Panc1 (cell line): ENCODE results near the gene IL11RA. TPM values are rescaled to one million over a fixed set of nuclear protein-coding genes. Genes with fewer than 3 reads are reported as not detected.

Experiments used
- ATAC-seq: fragments of 200-7000 bp; cut with Tn5 transposase; 2 replicates; pipeline ENCODE4 v1.9.1; 2020; ENCODE audit warnings: mild to moderate bottlenecking, moderate library complexity
- BruUV-seq: library from RNA; stranded (reverse); fragments of 400-500 nt; replicated peaks from 2 replicates; lab custom pipeline; 2021; lab: Mats Ljungman, UMichigan
- CTCF ChIA-PET: fragments of 300-600 bp; sonication (Branson Sonifier 250); formaldehyde crosslinking; loops from one replicate; lab custom pipeline; 2022; ENCODE audit warnings: antibody characterized with exemption; lab: Charles Lee
- POLR2A ChIA-PET: fragments of 300-600 bp; sonication (Branson Sonifier 250); formaldehyde crosslinking; loops from one replicate; lab custom pipeline; 2022; ENCODE audit warnings: antibody characterized with exemption; lab: Charles Lee
- DNase-seq: peaks from one replicate; pipeline ENCODE4 v3.0.0-alpha.2; 2010; ENCODE audit warnings: low read depth, low spot score
- H3K27ac ChIP-seq: 2 replicates; pipeline ENCODE4 v1.5.1; 2011; ENCODE audit warnings: mild to moderate bottlenecking, low read length, inconsistent platforms
- H3K27me3 ChIP-seq: fragments of 200-500 bp; sonication (Bioruptor generic); 2 replicates; pipeline ENCODE4 v1.6.0; 2014; ENCODE audit warnings: low read length, inconsistent platforms; ENCODE audit not compliant: control insufficient read depth, insufficient read depth
- H3K36me3 ChIP-seq: fragments of 200-500 bp; sonication (Bioruptor generic); 2 replicates; pipeline ENCODE4 v1.5.1; 2014; ENCODE audit warnings: inconsistent platforms, mild to moderate bottlenecking, low read length, moderate library complexity; ENCODE audit not compliant: control insufficient read depth, insufficient read depth
- H3K4me1 ChIP-seq: 2 replicates; pipeline ENCODE4 v1.5.1; 2011; ENCODE audit warnings: inconsistent platforms, mild to moderate bottlenecking, low read length, moderate library complexity; ENCODE audit not compliant: control insufficient read depth, insufficient read depth
- H3K4me3 ChIP-seq, 2 experiments: 2 replicates each; pipeline ENCODE4 v1.5.1; 2011 to 2012; ENCODE audit warnings: low read depth in 2 of 2, low read length in 2 of 2, mild to moderate bottlenecking in 2 of 2, inconsistent platforms in 1 of 2, moderate library complexity in 1 of 2
- H3K9me3 ChIP-seq: fragments of 200-500 bp; sonication (Bioruptor generic); 2 replicates; pipeline ENCODE4 v1.5.1; 2014; ENCODE audit warnings: low read depth, mild to moderate bottlenecking, inconsistent platforms, low read length, moderate library complexity; ENCODE audit not compliant: control insufficient read depth, insufficient read depth
- CTCF ChIP-seq: fragments of 450-650 bp; IDR thresholded peaks from 2 replicates; pipeline ENCODE4 v1.5.1; 2017; ENCODE audit warnings: mild to moderate bottlenecking
- POLR2AphosphoS5 ChIP-seq: IDR thresholded peaks from 2 replicates; pipeline ENCODE4 v1.6.1; 2012; ENCODE audit warnings: mild to moderate bottlenecking, low read depth, low read length, moderate library complexity
- REST ChIP-seq, 2 experiments: IDR thresholded peaks; 2 replicates each; pipeline ENCODE4 v1.6.1; 2011 to 2012; ENCODE audit warnings: low read depth in 2 of 2, control low read depth in 1 of 2, low read length in 1 of 2, mild to moderate bottlenecking in 1 of 2, moderate library complexity in 1 of 2; ENCODE audit not compliant: insufficient read depth in 1 of 2
- SIN3A ChIP-seq: IDR thresholded peaks from 2 replicates; pipeline ENCODE4 v1.6.1; 2012; ENCODE audit warnings: low read depth, mild to moderate bottlenecking, low read length, moderate library complexity, borderline replicate concordance; ENCODE audit not compliant: insufficient read depth
- TCF7L2 ChIP-seq: IDR thresholded peaks from 2 replicates; pipeline ENCODE4 v1.6.1; 2011; ENCODE audit warnings: mild to moderate bottlenecking, low read depth, low read length, inconsistent platforms
- in situ Hi-C: cut with HindIII; loops from 2 replicates; pipeline ENCODE4 v1.10.0; 2016; ENCODE audit warnings: low sequenced_read_pairs, low pct_unique_long_range_greater_than_20kb
- intact Hi-C: fragments of 100-400 bp; cut with micrococcal nuclease; formaldehyde crosslinking; loops from one replicate; pipeline ENCODE4 v1.10.0; 2022; ENCODE audit not compliant: unreplicated experiment
- total RNA-seq: library from RNA; stranded (reverse); gene quantifications from one replicate; pipeline ENCODE4 v1.2.1, GENCODE V29; 2021; ENCODE audit not compliant: unreplicated experiment

Gene IL11RA
- total RNA-seq, 1 experiment from 2014 or later = 21.6 TPM

GRCh38 chr9:34665381-34666250 lies 13.6 kb downstream of the IL11RA start:
- H3K4me3 ChIP-seq = peak overlapping the region; percentile 94 to 98
- DNase-seq (peak; percentile 67), ATAC-seq (peak; percentile 91)
- in situ Hi-C loops = no loop called here
- H3K9me3 ChIP-seq = no peaks in the 10 kb centered on the region
- BruUV-seq = TSS peak; percentile 95
- CTCF ChIA-PET = interaction anchor here (0.6 to 2.5 kb wide), 8 partner anchors 10 to 102 kb away, joined by 3 to 11 read pairs (median 4); partner anchors contain the start of gene GALT
- intact Hi-C loops = no loop called here
- no peaks in the 10 kb centered on the region for H3K36me3 ChIP-seq
- TF ChIP-seq CTCF = no peak
- TF ChIP-seq TCF7L2 = no peak
- peak; percentile 89 for TF ChIP-seq POLR2AphosphoS5
- no peak for TF ChIP-seq REST (IDR thresholded peaks at IDR 0.05; ENCODE audit: insufficient read depth in 1 of 2, low read depth in 2 of 2, low read length in 1 of 2)
- TF ChIP-seq SIN3A = peak; percentile 37; the same call in 1 of the 2 replicates
- POLR2A ChIA-PET = interaction anchor here (0.6 to 0.8 kb wide), 4 partner anchors 28 to 513 kb away, joined by 3 to 9 read pairs (median 4); partner anchors contain the start of gene SIGMAR1
- no peaks in the 10 kb centered on the region for H3K27me3 ChIP-seq
- peak overlapping the region; percentile 97 for H3K27ac ChIP-seq
- H3K4me1 ChIP-seq = peaks cover 8% of the 10 kb centered on the region; the same call in 1 of the 2 replicates

GRCh38 chr9:34669809-34670562 lies 18.0 kb downstream of the IL11RA start:
- POLR2A ChIA-PET = interaction anchor here (0.6 kb wide), 1 partner anchor 22 kb away, joined by 3 read pairs; no protein-coding TSS in a partner anchor

More at GRCh38 chr9:34669809-34670562, 18.0 kb downstream of the IL11RA start:
- DNase-seq = no peak
- no TSS peak for BruUV-seq
- Histone ChIP-seq H3K4me1 (no peaks in the 10 kb centered on the region; the same call in 1 of the 2 replicates), H3K27ac (no peak overlapping the region), H3K4me3 (no peak overlapping the region), H3K27me3 (no peaks in the 10 kb centered on the region), H3K36me3 (no peaks in the 10 kb centered on the region), H3K9me3 (no peaks in the 10 kb centered on the region)
- intact Hi-C loops (no loop called here), in situ Hi-C loops (no loop called here)
- TF ChIP-seq POLR2AphosphoS5 = no peak
- no peak for TF ChIP-seq TCF7L2
- no peak for TF ChIP-seq REST (IDR thresholded peaks at IDR 0.05; ENCODE audit: insufficient read depth in 1 of 2, low read depth in 2 of 2, low read length in 1 of 2)
- TF ChIP-seq CTCF = no peak
- TF ChIP-seq SIN3A = no peak
- ATAC-seq = no peak
- CTCF ChIA-PET = no interaction called here
